SKM-1 treated with dmso at 0.1 percent for 144 hours (cell line): ENCODE data around the gene RFTN1.

Source experiments
- DNase-seq: peaks from one replicate; lab custom pipeline; 2025; ENCODE audit not compliant: unreplicated experiment; lab: John Stamatoyannopoulos, UW

The RFTN1 gene

DNA sequence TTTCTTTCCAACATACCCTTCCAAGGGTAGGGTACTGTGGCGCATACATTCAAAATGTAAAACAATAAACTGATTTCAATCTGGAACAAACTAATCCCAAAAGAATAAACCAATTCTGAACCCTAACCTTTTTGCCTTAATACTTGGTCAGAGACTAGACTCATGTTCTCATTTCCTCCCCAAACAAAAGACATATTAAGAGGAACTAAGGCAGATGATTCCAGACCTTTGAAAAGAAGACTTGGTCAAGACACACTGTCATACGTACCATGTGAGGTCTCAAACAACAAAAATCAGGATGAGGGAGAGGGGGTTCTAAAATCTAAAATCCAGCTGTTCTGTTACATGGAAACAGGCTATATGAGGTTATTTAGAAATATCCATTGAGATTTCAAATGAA is 102.1 kb downstream of the RFTN1 start:
- no peak for DNase-seq

DNA sequence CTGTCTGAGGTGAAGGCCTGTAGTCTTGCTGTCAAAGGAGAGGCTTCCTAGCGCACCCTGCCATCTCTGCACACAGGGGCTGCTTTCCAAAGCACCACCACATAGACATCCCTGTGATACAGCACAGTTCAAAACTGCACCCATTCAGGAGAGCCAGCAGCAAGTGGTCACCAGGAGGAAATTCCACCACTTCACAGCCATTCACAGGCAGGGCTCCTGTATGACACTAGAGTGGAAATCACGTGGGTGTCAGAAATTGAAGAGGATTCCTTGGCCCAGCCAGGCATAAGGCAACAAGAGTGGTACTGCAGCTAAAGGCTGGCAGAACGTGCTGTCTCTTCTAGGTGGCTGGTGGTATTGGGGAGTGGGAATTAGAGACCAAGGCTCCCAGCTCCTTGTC is 102.8 kb downstream of the RFTN1 start:
- DNase-seq: no peak

DNA sequence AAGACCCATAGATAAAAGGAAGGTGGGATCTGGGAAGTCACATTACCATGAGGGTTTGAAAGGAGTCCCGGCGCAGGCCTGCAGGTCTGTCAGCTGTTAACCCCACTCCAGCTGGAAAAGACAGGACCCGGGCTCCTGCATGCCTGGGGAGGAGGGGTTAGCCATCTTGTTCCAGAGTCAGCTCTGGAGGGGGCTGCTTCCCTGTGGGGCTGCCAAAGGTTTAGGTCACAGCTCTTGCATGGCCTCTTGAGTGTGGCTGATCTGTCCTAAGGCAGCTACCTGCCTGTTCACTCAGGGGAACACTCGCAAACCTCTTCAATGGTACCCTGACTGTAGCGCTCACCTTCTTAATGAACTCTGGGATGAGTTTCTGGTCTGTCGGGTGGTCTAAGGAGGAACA is 104.5 kb downstream of the RFTN1 start:
- no peak for DNase-seq

DNA sequence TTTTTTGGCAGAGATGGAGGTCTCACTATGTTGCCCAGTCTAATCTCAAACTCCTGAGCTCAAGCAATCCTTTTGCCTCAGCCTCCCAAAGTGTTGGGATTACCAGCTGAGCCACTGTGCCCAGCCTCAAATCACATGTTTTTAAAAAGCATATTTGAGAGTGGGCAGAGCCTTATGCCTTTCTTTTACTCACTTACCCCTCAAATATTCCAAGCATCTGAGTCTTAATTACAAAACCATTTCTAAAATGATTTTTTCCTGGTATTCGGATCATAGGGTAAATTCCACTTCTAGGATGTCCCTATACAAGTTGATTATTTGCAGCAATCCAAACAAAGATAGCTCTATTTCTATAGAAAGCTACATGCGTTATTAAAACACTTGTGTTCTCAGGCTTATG is 106.1 kb downstream of the RFTN1 start:
- DNase-seq: no peak

DNA sequence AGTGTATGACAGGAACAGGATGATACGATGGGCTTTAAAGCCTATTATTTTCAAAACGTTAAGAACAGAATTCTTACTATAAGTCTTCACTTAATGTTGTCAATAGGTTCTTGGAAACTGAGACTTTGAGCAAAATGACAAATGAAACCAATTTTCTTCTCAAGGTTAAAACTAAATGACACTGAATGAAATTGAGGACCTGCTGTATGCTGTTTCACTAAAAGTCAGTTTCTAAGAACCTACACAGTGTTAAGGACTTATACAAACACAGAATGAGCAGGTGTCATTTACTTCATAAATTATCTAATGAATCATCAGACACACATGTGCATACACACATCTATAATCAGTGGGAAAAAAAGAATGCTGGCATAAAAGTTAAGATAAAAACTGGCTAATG is 106.9 kb downstream of the RFTN1 start:
- no peak for DNase-seq

DNA sequence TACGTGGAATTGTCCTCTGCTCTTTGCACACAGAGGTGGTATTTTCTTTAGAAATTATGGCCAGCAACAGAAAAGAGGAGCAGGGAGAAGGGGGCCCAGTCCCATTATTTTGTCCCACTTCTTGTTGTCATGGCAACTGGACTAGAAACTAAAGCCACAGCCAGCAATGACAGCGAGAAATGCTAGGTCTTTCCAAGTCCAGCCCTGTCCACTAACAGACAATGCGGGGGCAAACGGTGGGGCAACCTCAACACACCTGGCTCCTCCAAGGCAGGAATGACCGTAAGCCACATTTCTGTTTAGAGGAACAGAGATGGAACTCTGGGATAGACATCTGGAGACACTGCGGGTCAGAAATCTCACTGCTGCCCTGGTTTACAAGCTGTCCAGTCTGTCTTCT is 107.3 kb downstream of the RFTN1 start:
- no peak for DNase-seq

DNA sequence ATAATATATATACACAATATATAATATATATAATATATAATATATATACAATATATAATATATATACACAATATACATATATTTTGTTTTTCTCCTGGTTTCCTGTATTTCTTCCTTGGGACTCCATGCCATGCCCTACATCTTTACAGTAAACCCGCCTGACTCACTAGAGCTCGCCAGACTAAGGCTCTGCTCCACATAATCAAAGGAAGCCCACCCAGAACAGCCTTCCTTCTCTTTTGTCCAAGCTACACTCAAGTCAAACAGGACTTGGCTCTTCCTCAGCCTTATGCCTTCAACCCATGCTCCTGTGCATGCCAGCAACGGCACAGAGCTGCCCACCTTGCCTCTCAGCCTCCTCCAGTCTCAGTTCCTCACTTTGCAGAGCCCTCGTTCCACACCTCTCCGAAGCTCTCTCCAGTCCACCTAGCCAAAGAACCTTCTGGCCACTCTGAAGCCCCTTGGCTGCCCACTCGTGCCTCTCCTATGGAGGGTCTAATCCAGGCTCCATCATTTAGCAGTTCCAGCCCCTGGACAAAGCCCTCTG is 109.1 kb downstream of the RFTN1 start:
- peak; percentile 17 for DNase-seq

DNA sequence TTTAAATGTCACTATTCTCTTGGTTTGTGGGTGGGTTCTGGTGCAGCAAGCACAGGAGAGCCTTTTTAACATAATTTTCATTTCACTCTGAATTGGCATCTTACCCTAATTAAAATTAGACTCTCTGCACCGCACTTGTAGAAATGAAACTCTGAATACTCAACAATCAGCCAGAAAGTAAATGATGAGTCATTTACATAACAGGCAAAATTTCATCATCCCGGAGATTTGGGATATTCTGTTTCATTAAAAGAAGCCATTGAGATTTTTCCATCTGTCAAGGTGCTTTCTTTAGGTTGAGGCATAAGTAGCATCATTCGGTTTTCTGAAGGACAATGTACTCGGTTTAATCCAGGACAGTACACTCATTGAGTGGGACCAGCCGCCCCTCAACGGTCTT is 111.0 kb downstream of the RFTN1 start:
- DNase-seq: no peak

DNA sequence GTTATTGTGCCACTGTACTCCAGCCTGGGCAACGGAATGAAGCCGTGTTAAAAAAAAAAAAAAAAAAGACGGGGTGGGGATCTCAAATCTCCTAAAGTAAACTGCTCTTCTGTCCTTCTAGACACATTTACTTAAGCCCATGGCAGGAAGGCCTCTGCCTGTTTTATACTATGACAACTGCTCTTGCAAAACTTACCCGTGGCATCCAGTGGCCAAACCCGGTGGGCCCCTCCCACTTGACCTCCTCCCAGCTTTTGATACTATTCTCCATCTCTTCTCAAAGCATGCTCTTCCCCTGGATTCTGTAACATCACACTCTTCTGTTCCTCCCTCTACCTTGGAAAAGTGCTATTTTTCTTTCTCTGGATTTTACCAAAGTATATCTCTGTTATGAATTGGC is 112.2 kb downstream of the RFTN1 start:
- no peak for DNase-seq

DNA sequence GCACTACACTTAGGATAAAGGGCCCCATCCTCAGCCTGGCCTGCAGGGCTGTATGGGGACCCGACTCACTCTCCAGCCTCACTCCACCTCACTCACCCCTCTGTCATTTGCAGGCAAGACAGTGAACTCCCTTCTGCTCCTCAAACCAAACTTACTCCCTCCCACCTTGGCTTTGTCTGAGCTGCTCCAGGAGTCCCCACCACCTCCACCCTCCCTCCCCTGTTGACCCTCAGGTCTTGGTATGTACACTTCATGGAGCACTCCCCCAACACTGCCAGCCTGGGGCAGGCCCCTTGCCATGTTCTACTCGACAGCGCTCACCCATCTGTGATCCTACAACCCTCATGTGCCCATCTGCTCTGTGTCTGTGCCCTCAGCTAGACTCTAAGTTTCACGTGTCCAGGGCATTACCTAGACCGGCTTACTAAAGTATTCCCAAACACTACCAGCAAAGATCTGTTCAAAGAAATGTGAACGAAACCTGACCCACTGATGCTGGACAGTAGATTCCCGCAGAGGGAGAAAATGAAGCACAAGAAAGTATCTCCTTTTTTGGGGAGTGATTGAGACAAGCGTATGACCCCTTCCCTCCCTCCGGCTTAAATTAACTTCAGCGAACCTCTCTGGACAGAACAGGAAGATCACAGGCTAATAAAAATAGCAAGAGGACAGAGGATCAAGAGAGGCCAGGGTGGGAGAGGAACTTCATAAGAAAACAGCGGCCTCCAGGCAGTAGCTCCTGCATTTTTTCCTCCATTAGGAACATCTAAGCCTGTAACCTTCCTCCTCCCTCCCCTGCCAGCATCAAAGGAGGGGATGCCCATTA is 113.2 kb downstream of the RFTN1 start:
- DNase-seq: no peak

DNA sequence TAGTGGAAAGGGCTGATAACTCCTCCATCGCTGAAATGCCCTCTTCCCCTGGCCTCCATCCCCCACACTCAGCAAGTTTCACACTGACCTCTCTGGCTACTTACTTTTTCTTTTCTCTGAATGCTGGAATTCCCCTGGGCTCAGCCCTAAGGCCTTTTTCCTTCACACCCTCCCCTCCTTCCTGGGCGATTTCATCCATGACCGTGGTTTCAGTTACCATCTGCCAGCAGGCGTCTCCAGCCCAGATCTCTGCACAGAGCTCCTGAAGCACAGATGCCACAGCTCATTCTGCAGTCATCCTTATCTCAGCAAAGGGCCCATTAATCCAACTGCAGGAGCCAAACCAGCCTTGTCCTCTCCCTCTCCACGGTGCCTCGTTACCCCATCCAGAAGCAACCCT is 114.0 kb downstream of the RFTN1 start:
- no peak for DNase-seq

DNA sequence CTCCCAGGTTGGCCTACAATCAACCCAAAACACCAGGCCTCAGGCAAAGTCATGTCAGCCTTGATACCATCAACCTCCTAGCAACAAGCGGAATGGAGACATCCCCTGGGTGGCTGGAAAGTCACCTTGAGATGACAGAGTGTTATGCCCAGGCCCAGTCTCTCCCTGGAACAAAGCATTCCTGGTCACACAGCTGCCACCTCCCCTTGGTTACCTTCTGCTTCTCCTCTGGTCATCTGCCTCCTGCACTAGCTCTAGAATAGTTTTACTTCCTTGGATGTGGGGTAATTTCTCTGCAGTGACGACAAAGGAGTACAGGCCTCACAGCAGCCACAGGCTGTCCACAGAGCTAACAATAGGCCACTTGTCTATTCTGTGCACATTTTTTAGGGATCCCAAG is 114.9 kb downstream of the RFTN1 start:
- DNase-seq: no peak

DNA sequence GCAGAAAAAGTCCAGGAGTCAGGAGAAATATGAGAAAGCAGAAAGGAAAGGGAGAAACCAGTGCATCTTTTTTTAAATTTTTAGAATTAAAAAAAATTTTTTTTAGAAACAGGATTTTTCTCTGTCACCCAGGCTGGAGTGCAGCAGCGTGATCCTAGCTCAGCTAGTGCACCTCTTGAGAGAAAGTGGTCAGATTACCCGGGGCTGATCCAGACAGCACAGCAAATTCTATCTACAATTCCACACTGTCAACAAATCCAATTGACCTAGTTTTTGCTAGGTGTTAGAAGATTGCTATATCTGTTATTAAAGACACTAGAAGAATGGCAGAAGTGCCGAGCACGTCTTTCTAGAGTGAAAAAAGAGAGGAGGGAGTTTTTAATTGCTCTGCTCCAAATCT is 117.3 kb downstream of the RFTN1 start:
- no peak for DNase-seq

DNA sequence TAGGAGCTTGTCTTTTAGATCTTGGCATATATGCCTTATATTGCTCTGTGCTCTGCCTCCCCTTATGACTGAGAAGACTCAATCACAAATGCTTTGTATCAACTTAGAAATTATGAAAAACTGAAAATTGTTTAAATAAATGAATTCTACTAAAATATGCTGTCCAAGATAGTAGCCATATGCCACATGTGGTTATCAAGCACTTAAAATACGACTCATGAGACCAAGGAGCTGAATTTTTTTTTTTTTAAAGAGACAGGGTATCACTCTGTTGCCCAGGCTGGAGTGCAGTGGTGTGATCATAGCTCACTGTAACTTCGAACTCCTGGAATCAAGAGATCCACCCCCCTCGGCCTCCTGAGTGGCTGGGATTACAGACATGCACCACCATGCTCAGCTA is 118.3 kb downstream of the RFTN1 start:
- DNase-seq: no peak

DNA sequence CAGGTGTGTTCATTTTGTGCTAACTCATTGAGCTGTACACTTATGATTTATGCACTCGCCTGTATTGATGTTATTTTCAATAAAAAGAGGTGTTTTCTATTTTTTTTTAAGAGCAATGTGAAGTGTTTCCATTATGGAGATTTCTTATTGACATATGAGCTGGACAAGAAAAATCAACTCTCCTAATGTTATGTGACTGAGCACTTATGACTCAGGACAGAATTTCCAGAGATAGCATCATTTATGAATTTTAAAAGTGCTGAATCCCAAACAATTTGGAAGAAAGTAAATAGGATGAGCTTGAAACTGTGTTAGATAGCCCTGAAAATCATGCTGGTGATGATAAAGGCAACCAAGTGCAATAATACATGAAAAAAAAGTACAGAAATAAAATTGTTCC is 118.9 kb downstream of the RFTN1 start:
- DNase-seq: no peak

DNA sequence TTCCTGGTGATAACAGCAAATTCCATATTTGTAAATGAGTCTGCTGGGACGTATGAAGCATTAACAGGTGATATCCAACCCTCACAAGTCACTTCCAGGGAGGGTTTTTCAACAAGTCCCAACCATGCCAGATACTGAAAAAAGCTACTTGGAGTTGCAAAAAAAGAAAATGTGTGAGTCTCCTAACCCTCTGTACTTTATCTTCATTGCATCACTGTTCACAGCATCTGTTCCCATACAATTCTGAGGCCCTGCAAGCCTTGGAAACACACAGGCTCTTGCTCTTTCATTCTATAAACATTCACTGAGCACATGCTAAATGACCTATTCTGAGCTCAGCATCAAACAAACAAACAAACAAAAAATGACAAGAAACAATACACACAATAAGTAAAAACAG is 120.8 kb downstream of the RFTN1 start:
- DNase-seq: no peak

DNA sequence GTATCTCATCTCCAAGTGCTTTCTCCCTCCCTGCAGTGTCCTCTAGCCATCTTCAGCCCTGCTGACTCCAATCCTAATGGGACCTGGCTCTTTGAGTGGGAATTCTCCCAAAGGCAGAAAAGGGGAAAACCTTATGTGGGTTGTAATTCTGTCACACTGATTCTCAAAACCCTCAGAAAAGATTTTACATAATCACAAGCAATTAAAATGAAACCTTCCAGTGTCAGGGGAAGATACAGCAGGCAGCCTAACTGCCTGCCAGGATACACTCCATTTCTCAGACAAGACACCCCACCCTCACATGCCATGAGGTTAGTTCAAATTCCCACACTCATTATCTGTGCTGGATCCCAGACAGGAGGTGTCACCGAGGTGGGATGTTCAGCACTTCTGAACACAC is 121.4 kb downstream of the RFTN1 start:
- DNase-seq: no peak

DNA sequence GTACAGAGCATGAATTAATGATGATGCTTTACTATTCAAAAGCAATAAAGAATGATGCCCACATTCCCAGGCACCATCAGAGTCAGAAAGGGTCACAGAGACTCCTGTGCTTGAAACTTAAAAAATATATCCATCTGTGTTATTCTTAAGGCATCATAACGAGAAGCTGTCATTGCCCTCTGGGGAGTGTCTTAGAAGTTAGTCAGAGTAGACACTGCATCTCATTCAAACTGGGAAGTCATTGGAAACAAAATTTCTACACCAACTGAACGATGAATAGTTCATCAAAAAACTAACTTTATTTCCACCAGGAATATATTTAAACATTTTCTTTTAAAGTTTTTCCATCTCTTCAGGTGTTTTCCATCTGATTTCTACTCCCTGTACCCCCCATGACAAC is 122.9 kb downstream of the RFTN1 start:
- DNase-seq: no peak

DNA sequence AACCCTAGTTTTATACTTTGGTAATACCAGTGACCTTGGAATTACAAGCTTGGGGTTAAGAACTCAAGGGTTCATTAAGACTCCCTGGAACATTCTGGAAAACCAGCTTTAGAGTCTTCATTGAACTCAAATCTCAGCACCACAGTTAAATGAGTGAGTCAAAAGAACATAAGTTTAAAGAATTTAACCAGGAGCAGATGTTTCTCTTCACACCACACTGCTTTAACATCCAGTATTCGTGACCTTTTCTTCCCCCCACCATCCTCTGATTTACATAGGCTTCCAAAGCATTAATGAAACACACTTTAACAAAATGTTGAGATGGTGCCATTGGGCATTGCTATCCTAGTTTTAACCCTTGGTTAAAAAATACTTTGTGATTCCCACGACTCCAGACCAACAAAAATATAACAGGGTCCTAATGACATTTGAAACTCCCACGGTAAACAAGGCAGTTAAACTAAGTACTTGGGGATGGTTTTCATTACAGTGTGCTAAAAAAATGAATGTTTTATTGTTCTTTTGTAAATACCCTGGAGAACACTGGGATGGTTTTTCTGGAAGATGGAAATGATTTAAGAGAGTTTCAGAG is 124.6 kb downstream of the RFTN1 start:
- DNase-seq: no peak

DNA sequence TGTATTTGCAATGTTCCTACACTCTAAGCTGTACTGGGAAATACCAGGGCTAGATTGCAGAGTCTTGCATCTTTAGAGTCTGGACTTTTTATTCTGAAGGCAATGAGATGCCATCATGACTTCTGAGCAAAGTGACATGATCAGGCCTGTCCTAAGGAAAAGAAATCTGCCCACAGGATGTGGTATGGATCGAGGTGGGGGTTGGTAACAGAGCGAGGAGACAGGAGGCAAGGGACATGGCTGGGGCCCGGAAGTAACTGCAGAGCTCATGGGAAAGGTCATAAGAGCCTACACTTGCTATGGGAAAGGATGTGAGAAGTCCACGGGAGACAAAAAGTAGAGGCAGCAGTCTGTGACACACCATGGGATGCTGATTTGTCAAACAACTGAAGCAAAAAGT is 126.9 kb downstream of the RFTN1 start:
- no peak for DNase-seq

DNA sequence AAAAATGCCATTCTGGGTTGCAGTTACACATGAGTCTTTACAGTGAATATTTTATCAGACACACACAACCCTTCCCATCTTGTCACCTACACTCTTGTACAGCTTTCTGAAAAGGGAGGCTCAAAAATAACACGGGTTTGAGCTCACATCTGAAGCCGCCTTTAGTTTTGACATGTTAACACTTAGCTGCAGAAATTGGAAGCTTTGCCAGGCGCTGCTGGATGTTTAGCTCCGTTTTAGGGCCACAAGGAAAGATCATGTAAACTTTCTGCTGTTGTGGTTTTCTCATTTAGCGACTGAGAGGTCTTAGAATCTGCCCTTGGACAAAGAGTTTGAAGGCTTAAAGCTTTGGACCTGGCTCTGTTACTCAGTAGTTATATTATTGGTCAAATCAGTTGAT is 128.3 kb downstream of the RFTN1 start:
- DNase-seq: no peak

DNA sequence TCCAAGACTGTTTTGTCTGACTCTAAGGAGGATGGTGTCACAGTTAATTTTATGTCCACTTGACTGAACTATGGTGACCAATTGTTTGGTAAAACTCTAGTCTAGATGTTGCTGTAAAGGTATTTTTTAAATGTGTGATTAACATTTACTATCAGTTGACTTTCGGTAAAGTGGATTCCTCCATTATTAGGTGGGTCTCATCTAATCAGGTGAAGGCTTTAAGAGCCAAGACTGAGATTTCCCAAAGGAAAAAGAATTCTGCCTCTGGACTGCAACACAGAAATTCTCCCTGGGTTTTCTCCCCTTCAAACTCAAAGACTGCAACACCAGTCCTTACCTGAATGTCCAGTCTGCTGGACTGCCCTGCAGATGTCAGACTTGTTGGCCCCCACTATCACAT is 129.6 kb downstream of the RFTN1 start:
- DNase-seq: no peak

DNA sequence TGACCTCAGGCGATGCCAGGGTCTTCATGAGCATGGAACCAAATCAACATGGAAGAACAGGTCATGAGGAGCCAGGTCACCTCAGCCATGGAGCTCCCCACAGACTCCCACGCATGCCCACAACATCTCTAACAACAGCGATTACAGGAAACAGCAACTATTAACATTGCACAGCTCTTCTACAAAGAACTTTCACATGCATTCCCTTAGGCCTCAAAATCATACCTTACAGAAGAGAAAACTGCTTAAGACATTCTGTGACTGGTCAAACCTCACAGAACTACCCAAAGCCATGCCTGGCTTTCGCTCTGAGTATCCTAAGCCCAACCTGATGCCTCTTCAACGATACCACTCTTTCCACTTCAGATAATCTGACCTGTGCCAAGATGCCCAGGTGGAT is 130.7 kb downstream of the RFTN1 start:
- DNase-seq: no peak
